ENCODE data around the gene MED13L. TPM values are rescaled to one million over a fixed set of nuclear protein-coding genes. Genes with fewer than 3 reads are reported as not detected.

The MED13L gene
- polyA plus RNA-seq, 1 of the 3 experiments (the other 2 are of a cell fraction) = 17.1 TPM

DNA sequence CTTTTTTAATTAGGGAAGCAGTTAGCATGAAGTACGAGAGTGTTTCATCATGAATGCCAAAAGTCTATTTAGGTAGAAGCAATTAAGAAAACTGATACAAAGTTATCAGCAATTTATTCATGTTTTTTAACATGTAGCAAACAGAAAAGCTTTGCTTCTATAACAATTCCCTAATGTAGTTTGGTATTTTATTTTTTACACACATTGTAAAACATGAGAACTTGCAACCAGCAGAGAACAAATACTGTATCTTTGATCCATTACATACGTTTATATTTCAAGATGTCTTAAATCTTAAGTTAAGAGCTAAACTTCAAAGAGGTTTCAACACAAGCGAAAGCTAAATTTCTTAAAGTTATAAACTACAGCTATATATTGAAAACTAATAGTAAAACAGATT is 39.3 kb downstream of the MED13L start:
- Histone ChIP-seq H3K27ac (ENCODE audit: low read depth in 2 of 2, low read length in 1 of 2) (no peak overlapping the region), H3K9ac (no peak overlapping the region), H3K9me2 (no peaks in the 10 kb centered on the region), H3K4me3 (ENCODE audit: low read depth in 2 of 2, low read length in 1 of 2) (no peak overlapping the region), H3K4me2 (no peak overlapping the region), H3K27me3 (ENCODE audit: insufficient read depth) (no peaks in the 10 kb centered on the region), H3K36me3 (replicated peaks in 1 of 2; ENCODE audit: control insufficient read depth in 1 of 2, insufficient read depth in 2 of 2, low read length in 1 of 2) (peaks cover 0 to 11% of the 10 kb centered on the region in 2 experiments), H3F3A (replicated peaks; ENCODE audit: insufficient read depth) (peaks cover 33% of the 10 kb centered on the region), H2AFZ (ENCODE audit: low read depth) (no peak overlapping the region), H3K79me2 (ENCODE audit: insufficient read depth) (peaks cover 100% of the 10 kb centered on the region), H4K20me1 (ENCODE audit: insufficient read depth) (peaks cover 98% of the 10 kb centered on the region), H3K4me1 (ENCODE audit: control insufficient read depth in 1 of 2, insufficient read depth in 2 of 2, low read depth in 1 of 2, low read length in 1 of 2) (peaks cover 6 to 28% of the 10 kb centered on the region in 2 experiments; a peak in 3 of 4 replicates), H3K9me3 (no peaks in the 10 kb centered on the region)
- CTCF ChIA-PET = interaction anchor here (0.9 to 3.8 kb wide), 3 partner anchors 96 to 351 kb away, joined by 3 to 38 read pairs (median 4); no protein-coding TSS in a partner anchor
- WGBS (ENCODE audit: low lambda C conversion rate) = 93% methylated on average over 3 of the region's 3 CpGs
- TF ChIP-seq FOXM1 (IDR thresholded peaks at IDR 0.05; ENCODE audit: low read depth) = no peak
- TF ChIP-seq RAD21 (IDR thresholded peaks at IDR 0.05; ENCODE audit: low read length) = no peak
- TF ChIP-seq POLR2AphosphoS5 (IDR thresholded peaks at IDR 0.05; ENCODE audit: low read depth, low read length) = no peak
- TF ChIP-seq USF2 (IDR thresholded peaks at IDR 0.05; ENCODE audit: borderline replicate concordance, low read depth, low read length) = no peak
- TF ChIP-seq ZBTB33 (IDR thresholded peaks at IDR 0.05; ENCODE audit: borderline replicate concordance, low read depth) = no peak
- no peak for TF ChIP-seq MXI1 (IDR thresholded peaks at IDR 0.05; ENCODE audit: low read depth, low read length)
- no peak for DNase-seq
- POLR2A ChIA-PET = no interaction called here

GRCh38 chr12:116236976-116237375 is 40.5 kb downstream of the MED13L start:
- CTCF ChIA-PET = interaction anchor here (0.7 to 3.8 kb wide), 13 partner anchors 9 to 364 kb away, joined by 3 to 38 read pairs (median 5); no protein-coding TSS in a partner anchor
- 45% methylated on average over 3 of the region's 3 CpGs for WGBS (ENCODE audit: low lambda C conversion rate)
- Histone ChIP-seq H3K36me3 (replicated peaks in 1 of 2; ENCODE audit: control insufficient read depth in 1 of 2, insufficient read depth in 2 of 2, low read length in 1 of 2) (peaks cover 0 to 11% of the 10 kb centered on the region in 2 experiments), H3K9ac (no peak overlapping the region), H4K20me1 (ENCODE audit: insufficient read depth) (peaks cover 96% of the 10 kb centered on the region), H3K4me3 (ENCODE audit: low read depth in 2 of 2, low read length in 1 of 2) (no peak overlapping the region), H3K4me2 (peak overlapping the region; percentile 8; the same call in 1 of the 2 replicates), H2AFZ (ENCODE audit: low read depth) (no peak overlapping the region), H3K4me1 (ENCODE audit: control insufficient read depth in 1 of 2, insufficient read depth in 2 of 2, low read depth in 1 of 2, low read length in 1 of 2) (peaks cover 6 to 22% of the 10 kb centered on the region in 2 experiments; a peak in 3 of 4 replicates), H3K9me3 (no peaks in the 10 kb centered on the region), H3K27me3 (ENCODE audit: insufficient read depth) (no peaks in the 10 kb centered on the region), H3K9me2 (no peaks in the 10 kb centered on the region), H3K79me2 (ENCODE audit: insufficient read depth) (peaks cover 100% of the 10 kb centered on the region), H3F3A (replicated peaks; ENCODE audit: insufficient read depth) (peaks cover 33% of the 10 kb centered on the region), H3K27ac (ENCODE audit: low read depth in 2 of 2, low read length in 1 of 2) (peak overlapping the region; percentile 14 to 31; a peak in 2 of 4 replicates)
- POLR2A ChIA-PET = no interaction called here
- DNase-seq = no peak
- no peak for TF ChIP-seq CHD2 (IDR thresholded peaks at IDR 0.05; ENCODE audit: low read length, partially characterized antibody)
- no peak for TF ChIP-seq GABPA (IDR thresholded peaks at IDR 0.05; ENCODE audit: low read depth)
- no peak for TF ChIP-seq MAX (IDR thresholded peaks at IDR 0.05; ENCODE audit: low read depth)
- TF ChIP-seq SMC3 (IDR thresholded peaks at IDR 0.05; ENCODE audit: low read depth, low read length) = no peak
- no peak for TF ChIP-seq FOSL2 (IDR thresholded peaks at IDR 0.05; ENCODE audit: borderline replicate concordance, low read depth)
- TF ChIP-seq EP300 (IDR thresholded peaks at IDR 0.05; ENCODE audit: borderline replicate concordance in 1 of 2, low read depth in 1 of 2, low read length in 1 of 2) = no peak
- no peak for TF ChIP-seq RFX5 (IDR thresholded peaks at IDR 0.05; ENCODE audit: low read length)
- no peak for TF ChIP-seq ELF1 (IDR thresholded peaks at IDR 0.05)
- TF ChIP-seq PBX3 (IDR thresholded peaks at IDR 0.05) = no peak

Data from SK-N-SH (cell line).